ENCODE results near the gene IL13RA2.

The IL13RA2 gene

GRCh38 chrX:115017455-115017854 is at the start of gene IL13RA2:
TSS of gene IL13RA2 (minus strand) at chrX:115017616. CDS start at chrX:115017269, 347 bp downstream.
- in situ Hi-C loops (cut with MboI; ENCODE audit: low sequenced_read_pairs), result no loop called here

DNA sequence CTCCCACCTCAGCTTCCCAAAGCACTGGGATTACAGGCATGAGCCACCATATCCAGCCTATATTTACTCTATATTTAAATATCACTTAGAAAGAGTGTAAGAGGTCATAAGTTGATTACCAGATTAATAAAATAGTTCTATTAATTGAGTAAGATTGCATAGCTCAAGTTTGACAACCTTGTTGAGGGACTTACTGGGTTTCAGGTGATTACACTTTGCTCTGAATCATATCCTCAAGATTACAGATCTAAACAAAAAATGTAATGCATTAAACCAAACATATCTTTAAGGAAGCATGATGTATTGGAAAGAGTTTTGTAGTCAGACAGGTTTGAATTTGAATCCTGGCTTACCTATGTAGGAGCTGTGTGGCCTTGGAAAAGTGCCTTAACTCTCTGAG is 47.9 kb upstream of the IL13RA2 start:
- in situ Hi-C loops (cut with MboI; ENCODE audit: low sequenced_read_pairs), result no loop called here

DNA sequence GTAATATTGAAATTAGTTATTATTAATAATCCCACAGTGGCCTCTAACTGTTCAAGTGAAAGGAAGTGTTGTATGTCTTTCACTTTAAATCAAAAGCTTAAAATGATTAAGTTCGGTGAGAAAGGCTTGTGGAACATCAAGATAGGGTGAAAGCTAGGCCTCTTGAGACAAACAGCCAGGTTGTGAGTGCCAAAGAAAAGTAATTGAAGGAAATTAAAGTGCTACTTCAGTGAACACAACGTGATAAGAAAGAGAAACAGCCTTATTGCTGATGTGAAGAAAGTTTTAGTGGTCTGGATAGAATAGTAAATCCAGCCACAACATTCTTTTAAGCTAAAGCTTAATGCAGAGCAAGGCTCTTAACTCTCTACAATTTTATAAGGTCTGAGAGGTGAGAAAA is 42.6 kb upstream of the IL13RA2 start:
- in situ Hi-C loops (cut with MboI; ENCODE audit: low sequenced_read_pairs), result no loop called here

DNA sequence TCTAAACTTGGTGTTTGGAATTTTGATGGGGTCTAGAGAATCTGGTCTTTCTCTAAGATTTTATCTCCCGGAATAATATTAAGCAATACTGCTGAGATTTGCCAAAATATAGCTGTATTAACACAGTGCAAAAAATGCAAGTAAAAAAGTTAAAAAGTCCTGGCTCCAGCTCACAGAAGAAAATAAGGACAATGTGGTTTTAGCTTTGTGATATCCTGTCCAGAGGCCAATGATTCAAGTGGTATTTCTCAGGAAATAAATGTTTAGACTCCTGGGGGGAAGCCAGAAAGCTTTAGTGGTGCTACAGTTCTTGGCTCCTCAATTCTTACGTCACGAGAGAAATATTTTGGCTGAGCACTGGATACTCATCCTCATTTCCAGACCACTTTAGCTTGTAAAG is 40.9 kb upstream of the IL13RA2 start:
- in situ Hi-C loops (cut with MboI; ENCODE audit: low sequenced_read_pairs), result no loop called here

DNA sequence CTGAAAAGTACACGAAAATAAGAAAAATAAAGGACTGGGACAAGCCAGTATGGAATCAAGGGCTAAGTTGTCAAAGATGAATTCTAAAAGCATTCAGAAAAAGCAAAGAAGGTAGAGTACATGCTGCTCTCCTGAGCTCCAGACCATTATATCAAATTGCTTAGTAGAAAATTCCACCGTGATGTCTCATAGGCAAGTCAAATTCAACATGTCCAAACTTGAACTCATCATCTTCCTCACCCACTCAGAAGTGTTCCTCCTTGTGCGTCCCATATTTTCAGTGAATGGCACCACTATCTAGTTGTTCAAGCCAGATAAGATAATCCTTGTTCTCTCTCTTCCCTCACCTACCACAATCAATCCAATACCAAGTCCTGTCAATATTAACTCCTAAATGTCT is 37.5 kb upstream of the IL13RA2 start:
- in situ Hi-C loops (cut with MboI; ENCODE audit: low sequenced_read_pairs), result no loop called here

DNA sequence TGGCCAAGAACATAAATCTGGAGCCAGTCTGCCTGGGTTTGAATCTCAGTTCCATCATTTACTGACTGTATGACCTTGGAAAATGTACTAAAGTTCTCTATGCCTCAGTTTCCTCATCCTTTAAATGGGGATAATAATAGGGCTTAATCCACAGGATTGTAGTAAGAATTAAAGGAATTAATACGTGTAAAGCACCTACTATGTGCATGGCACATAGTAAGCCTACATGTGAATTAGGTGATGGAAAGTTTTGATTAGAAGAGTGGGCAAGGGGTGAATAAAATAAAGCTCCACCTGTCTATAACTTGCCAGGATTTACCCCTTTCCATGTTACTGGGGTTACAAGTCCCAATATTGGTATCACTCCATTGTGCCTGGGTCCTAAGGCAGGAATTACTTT is 35.8 kb upstream of the IL13RA2 start:
- in situ Hi-C loops (cut with MboI; ENCODE audit: low sequenced_read_pairs), result no loop called here

DNA sequence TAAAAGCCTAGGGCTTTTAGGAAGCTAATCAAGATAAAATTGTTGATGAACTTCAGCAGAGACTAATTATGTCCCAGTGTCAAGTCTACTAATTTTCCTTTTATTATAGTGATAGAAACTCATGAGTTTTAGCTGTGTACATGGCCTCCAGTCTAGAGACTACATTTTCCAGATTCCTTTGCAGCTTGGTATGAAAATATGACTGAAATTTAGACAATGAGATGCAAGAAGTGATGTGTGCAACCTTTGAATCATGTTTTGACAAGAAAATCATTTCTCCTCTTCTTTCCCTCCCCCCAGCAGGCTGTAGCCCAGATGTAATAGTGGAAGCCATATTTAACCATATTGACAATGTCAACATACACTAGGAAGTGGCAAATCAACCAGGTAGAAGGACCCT is 30.3 kb upstream of the IL13RA2 start:
- in situ Hi-C loops (cut with MboI; ENCODE audit: low sequenced_read_pairs), result no loop called here

DNA sequence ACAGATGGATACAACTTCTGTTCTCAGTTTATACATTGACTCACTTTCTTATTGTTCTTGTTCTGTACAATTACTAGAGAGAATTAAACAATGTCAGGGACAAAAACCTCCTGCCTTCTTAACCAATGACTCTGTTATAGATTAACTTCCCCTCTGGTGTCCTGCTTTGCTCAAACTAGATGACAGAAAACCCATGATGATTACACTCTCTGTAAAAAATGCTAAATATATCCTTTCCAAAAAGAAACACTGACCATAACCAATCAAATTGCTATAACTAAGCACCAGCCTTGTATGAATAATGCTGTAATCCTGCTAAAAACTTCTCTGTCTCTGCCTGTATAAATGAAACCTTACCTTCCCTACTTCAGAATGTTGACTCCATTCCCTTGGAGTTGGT is 29.8 kb upstream of the IL13RA2 start:
- in situ Hi-C loops (cut with MboI; ENCODE audit: low sequenced_read_pairs), result no loop called here

- in situ Hi-C loops (cut with MboI; ENCODE audit: low sequenced_read_pairs), result no loop called here
These were observed 23.0 kb upstream of the IL13RA2 start for GRCh38 chrX:115040417-115040816.

- in situ Hi-C loops (cut with MboI; ENCODE audit: low sequenced_read_pairs), result no loop called here
These were observed 21.0 kb upstream of the IL13RA2 start for GRCh38 chrX:115038406-115038805.

- in situ Hi-C loops (cut with MboI; ENCODE audit: low sequenced_read_pairs), result no loop called here
These were observed 18.6 kb upstream of the IL13RA2 start for GRCh38 chrX:115036029-115036428.

GRCh38 chrX:115031989-115032388 is 14.6 kb upstream of the IL13RA2 start:
- in situ Hi-C loops (cut with MboI; ENCODE audit: low sequenced_read_pairs), result no loop called here

DNA sequence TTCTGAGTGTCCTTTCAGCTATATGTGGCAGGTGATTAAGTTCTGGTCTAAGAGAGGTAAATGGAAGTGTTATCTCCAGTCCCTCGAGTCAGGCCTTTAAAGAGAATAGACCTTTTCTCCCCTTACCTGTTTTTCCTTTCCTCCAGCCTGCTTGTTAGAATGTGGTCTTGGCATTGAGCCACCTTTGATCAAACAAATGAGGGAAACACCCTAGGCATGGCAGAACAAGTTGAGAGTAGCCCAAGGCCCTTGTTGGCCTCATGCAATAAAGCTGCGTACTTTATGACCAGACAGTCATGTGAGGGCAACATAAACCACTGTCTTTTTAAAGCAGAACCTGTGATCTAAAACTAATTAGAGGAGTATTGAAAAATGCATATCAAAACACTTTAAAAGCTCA is 13.2 kb upstream of the IL13RA2 start:
- in situ Hi-C loops (cut with MboI; ENCODE audit: low sequenced_read_pairs), result no loop called here

DNA sequence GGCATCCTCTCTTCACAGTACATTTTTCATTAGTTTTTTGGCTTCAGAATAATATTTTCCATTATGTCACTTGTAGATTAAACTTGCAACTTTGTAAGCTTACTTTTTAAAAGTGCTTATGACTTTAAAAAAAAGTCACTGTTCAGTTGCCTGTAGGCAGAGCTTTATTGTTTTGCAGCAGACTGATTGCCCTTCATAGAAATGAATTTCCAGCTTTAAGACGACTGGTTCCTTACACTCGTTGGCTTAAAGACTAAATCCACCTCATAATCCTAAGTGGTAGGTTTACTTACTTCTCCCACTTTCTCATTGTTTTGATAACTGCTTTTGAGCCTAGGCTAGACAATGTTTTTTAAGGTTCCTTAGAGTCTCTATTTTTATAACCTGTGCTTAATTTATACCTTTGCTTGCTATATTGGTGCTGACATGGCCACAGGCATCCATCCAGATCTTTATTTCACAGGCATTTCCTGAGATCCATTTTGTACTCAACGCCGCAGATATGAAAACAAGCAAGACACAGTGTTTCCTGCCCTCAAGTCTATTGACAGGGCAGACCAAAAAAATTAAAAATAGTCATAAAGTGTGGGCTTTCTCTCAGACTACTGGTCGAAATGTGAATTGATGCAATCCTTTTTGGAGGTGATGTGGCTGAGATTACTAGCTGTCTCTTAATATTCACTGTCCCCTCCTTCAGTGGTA is 12.6 kb upstream of the IL13RA2 start:
- in situ Hi-C loops (cut with MboI; ENCODE audit: low sequenced_read_pairs), result no loop called here

- in situ Hi-C loops (cut with MboI; ENCODE audit: low sequenced_read_pairs), result no loop called here
These were observed 12.0 kb upstream of the IL13RA2 start for GRCh38 chrX:115029440-115029839.

GRCh38 chrX:115023811-115024210 is 6.4 kb upstream of the IL13RA2 start:
- in situ Hi-C loops (cut with MboI; ENCODE audit: low sequenced_read_pairs), result no loop called here

GRCh38 chrX:115023139-115023538 is 5.7 kb upstream of the IL13RA2 start:
- in situ Hi-C loops (cut with MboI; ENCODE audit: low sequenced_read_pairs), result no loop called here

DNA sequence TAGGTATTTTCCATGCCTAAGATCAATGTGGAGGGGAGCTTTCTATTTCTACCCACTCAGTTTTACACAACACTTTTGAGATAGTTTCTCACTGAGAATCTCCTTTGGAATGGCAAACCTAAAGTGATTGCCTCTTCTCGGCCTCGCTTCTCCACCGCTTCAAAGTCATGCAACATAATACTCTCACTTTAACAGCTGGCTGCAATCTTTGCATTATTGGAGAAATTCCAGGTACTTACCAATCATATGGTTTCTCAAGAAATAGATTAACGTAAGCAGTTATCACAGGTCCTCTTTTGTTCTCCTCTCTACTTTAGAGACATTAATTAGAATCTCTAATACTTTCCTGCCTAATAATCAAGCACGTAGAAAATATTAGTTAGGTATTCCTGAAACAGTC is 3.7 kb upstream of the IL13RA2 start:
- in situ Hi-C loops (cut with MboI; ENCODE audit: low sequenced_read_pairs), result no loop called here

DNA sequence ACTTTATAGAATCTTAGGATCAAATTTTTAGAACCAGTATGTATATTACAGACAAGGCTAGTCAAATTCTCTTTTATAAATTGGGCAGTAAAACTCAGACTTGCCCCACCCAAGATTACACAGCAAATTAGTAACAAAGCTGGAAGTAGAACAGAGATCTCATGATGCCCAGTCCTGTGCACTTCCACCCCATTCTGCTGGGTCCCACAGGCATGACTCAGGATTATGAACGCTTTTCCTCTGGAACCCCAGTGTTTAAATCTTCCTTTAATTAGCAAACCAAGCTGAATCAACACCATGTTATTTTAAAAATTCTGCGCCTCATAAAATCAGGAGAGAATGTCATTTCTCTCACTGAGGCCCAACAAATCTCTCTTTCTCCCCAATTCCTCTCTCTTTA is 1.5 kb upstream of the IL13RA2 start:
- in situ Hi-C loops (cut with MboI; ENCODE audit: low sequenced_read_pairs), result no loop called here

DNA sequence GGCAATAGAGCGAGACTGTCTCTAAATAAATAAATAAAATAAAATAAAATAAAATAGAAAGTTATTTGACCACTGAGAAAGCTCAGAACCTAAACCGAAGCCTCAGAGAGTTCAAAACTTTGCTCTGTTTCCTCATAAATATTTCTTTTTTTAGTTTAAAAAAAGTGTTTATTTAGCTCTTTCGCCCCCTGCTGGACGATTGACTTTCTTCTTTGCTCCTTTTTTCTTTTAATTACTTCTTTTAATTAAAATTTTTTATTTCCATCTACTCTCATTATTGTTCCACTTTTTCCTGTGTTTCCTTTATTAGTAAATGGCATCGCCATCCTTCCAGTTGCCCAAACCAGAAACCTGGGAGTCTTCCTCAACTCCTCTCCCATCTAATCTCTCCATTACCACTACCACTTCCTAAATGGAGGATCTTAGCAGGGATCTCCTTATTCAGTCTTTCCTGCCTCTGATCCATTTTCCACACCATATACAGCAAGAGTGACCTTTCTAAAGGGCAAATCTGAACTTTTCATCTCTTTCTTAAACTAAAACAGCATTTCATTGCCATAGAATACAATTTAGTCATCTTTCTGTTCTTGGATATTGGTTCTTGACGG is 728 bp upstream of the IL13RA2 start:
- in situ Hi-C loops (cut with MboI; ENCODE audit: low sequenced_read_pairs), result no loop called here

- in situ Hi-C loops (cut with MboI; ENCODE audit: low sequenced_read_pairs), result no loop called here
These were observed 3.7 kb downstream of the IL13RA2 start for GRCh38 chrX:115013705-115014104.

DNA sequence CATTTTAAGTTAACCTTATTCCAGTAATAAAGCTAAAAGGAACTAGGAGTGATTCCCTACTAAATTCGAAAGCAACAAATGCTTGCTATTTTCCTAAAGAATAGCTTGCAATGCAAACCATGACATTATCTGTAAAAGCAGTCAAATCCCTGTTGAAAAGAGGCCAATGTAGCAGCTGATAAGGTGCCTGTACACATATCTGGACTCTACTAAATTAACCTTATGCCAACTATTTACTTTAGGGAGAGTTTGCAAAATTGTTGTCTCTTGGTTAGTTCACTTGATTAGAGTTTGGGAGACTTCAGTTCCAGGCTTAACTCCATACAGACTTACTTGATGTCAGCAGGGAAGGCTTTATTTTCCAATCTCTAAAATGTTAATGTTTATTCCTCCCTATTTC is 6.0 kb downstream of the IL13RA2 start:
- in situ Hi-C loops (cut with MboI; ENCODE audit: low sequenced_read_pairs), result no loop called here

- in situ Hi-C loops (cut with MboI; ENCODE audit: low sequenced_read_pairs), result no loop called here
These were observed 17.5 kb downstream of the IL13RA2 start for GRCh38 chrX:114999906-115000305.

All from HL-60/S4 treated with retinoic acid at 250 ng/mL for 4 days and 3 days (cell line).